Activated CD8-positive, alpha-beta memory T cell treated with anti-CD3 and anti-CD28 coated beads, Interleukin-2, amount 10 ng/mL, durations not matched to agents 7 days and 5 days (primary cell): ENCODE measurements around the gene SLC7A9. TPM values are rescaled to one million over a fixed set of nuclear protein-coding genes. Genes with fewer than 3 reads are reported as not detected.
"Not testable (repeated sequence)": the region's sequence is repeated elsewhere in the genome, so short reads cannot be mapped to it uniquely, and the experiment has no call there.

Source experiments
- ATAC-seq: fragments of 150-1000 bp; cut with Tn5 transposase; one replicate; pipeline ENCODE4 v1.10.0; 2021; ENCODE audit warnings: moderate library complexity
- CTCF ChIA-PET: fragments of 350-600 bp; sonication (Branson Sonifier 250); formaldehyde crosslinking; loops from one replicate; lab custom pipeline; 2021; ENCODE audit warnings: antibody characterized with exemption; lab: Charles Lee
- DNase-seq: peaks from one replicate; pipeline ENCODE4 v3.0.0-alpha.2; 2020
- H3K27ac Mint-ChIP-seq: one replicate; pipeline ENCODE4 v1.8.0; 2021; ENCODE audit warnings: mild to moderate bottlenecking, mixed read lengths
- H3K27me3 Mint-ChIP-seq: one replicate; pipeline ENCODE4 v1.8.0; 2021; ENCODE audit warnings: mixed read lengths
- H3K36me3 Mint-ChIP-seq: one replicate; pipeline ENCODE4 v1.8.0; 2021; ENCODE audit warnings: mild to moderate bottlenecking, mixed read lengths
- H3K4me1 Mint-ChIP-seq: one replicate; pipeline ENCODE4 v1.8.0; 2021; ENCODE audit warnings: mixed read lengths
- H3K4me3 Mint-ChIP-seq: one replicate; pipeline ENCODE4 v1.8.0; 2021; ENCODE audit warnings: mild to moderate bottlenecking, moderate library complexity, mixed read lengths
- H3K9me3 Mint-ChIP-seq: one replicate; pipeline ENCODE4 v1.8.0; 2022; ENCODE audit warnings: low read depth, mixed read lengths
- total RNA-seq, 2 experiments: library from RNA; stranded (reverse); gene quantifications; one replicate each; pipeline ENCODE4 v1.2.3, GENCODE V29; 2021

The SLC7A9 gene
- total RNA-seq, 2 experiments from 2014 or later, result 0.16 TPM; not detected in 1

DNA sequence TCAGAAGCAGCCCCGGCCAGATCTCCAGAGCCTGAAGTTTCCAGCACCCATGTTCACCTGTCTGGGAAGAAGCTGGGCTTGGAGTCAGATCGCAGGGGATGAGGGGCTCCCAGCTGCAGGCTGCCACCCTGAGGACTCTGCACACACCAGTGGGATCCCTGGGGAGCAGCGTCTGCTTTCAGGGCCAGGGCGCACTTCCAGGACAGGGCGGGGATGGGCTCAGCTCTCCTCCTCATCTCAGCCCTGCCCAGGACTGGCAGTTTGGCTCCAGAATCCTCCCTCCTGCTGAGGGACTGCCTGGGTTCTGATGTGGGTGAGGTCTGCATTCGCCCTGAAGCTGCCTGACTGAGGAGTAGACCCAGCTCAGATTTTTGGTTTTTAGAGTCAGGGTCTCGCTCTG, 3.5 kb downstream of the SLC7A9 start:
- DNase-seq (no peak), ATAC-seq (no peak)
- H3K27ac Mint-ChIP-seq, result no peak overlapping the region
- H3K4me3 Mint-ChIP-seq, result no peak overlapping the region
- H3K9me3 Mint-ChIP-seq, result no peaks in the 10 kb centered on the region
- H3K4me1 Mint-ChIP-seq, result no peaks in the 10 kb centered on the region
- no peaks in the 10 kb centered on the region for H3K27me3 Mint-ChIP-seq
- CTCF ChIA-PET, result no interaction called here
- H3K36me3 Mint-ChIP-seq, result no peaks in the 10 kb centered on the region

DNA sequence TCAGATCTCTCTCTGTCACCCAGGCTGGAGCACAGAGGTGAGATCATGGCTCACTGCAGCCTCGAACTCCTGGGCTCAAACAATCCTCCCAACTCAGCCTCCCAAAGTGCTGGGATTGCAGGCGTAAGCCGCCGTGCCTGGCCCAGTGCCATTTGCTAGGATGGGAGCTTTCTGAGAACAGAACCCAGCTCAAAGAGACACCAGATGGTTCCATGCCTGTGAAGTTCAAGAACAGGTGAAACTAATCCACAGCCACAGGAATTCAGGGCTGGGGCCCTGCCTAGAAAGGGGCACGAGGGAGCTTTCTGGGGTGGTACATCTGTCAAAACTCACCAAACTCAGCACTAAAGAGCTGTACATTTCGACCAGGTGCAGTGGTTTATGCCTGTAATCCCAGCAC, 4.2 kb downstream of the SLC7A9 start:
- ATAC-seq (no peak), DNase-seq (no peak)
- H3K27ac Mint-ChIP-seq, result no peak overlapping the region
- no peaks in the 10 kb centered on the region for H3K9me3 Mint-ChIP-seq
- CTCF ChIA-PET, result no interaction called here
- no peaks in the 10 kb centered on the region for H3K4me1 Mint-ChIP-seq
- H3K36me3 Mint-ChIP-seq, result no peaks in the 10 kb centered on the region
- H3K27me3 Mint-ChIP-seq, result no peaks in the 10 kb centered on the region
- no peak overlapping the region for H3K4me3 Mint-ChIP-seq

DNA sequence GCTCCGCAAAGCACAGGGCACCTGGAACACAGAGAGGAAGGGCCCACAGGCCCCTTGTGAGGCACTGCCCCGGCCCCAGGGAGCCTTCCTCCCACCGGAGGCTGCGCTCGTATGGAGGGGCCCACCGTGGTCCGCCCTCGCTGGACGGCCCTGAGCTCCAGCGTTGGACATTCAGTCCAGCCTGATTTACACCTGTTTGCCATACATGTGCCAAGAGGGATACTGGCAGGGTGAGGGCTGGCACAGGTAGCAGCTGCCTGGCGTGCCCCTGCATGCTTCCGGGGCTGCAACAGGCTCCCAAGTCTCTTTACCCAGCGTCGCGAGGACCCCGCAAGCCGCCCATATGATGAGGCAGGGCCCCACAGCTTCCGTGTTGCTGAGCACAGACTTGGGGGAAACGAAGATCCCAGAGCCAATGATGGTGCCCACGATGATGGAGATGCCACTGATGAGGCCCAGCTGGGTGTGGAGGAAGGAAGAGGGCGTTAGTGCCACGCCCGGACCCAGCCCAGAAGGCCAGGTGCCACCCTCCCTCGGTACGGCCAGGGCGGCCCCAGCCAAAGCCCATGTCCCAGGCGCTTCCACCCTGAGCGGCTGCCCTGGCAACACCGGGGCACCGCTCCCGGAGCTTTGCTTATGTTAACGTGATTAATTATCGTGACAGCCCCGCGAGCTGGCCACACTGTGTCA, 5.1 kb downstream of the SLC7A9 start:
- H3K27ac Mint-ChIP-seq, result no peak overlapping the region
- CTCF ChIA-PET, result no interaction called here
- H3K36me3 Mint-ChIP-seq, result no peaks in the 10 kb centered on the region
- no peaks in the 10 kb centered on the region for H3K9me3 Mint-ChIP-seq
- H3K4me3 Mint-ChIP-seq, result no peak overlapping the region
- DNase-seq (no peak), ATAC-seq (no peak)
- H3K4me1 Mint-ChIP-seq, result no peaks in the 10 kb centered on the region
- H3K27me3 Mint-ChIP-seq, result no peaks in the 10 kb centered on the region

DNA sequence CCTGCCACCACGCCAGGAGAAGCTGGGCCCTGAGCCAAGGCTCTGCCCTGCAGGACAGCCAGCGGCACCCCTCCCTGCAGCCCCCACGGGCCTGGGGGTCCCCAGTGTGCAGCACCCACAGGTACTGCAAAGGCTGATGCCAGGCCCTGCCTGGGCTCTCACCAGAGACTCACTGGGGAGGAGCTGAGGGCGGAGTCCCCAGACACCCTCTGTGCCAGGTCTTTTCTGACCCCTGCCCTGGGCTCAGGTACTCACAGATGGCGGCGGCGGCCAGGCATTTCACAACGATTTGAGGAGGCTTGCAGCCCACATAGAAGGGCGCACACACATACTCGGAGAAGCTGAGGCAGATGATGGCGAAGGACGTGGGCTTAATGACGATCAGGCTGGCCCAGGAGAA, 5.7 kb downstream of the SLC7A9 start:
- no peak for DNase-seq
- H3K4me3 Mint-ChIP-seq, result no peak overlapping the region
- H3K27ac Mint-ChIP-seq, result no peak overlapping the region
- ATAC-seq, result no peak
- H3K27me3 Mint-ChIP-seq, result no peaks in the 10 kb centered on the region
- H3K36me3 Mint-ChIP-seq, result no peaks in the 10 kb centered on the region
- CTCF ChIA-PET, result no interaction called here
- H3K9me3 Mint-ChIP-seq, result no peaks in the 10 kb centered on the region
- H3K4me1 Mint-ChIP-seq, result no peaks in the 10 kb centered on the region

DNA sequence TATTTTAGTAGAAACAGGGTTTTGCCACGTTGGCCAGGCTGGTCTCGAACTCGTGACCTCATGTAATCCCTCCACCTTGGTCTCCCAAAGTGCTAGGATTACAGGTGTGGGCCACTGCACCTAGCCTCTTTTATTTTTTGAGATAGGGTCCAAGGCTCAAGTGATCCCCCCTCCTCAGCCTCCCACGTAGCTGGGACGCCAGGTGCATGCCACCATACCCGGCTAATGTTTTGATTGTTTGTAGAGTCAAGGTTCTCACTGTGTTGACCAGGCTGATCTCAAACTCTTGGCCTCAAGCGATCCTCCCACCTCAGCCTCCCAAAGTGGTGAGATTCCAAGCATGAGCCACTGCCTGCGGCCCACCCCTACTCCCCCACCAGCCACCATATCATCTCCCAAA, 6.3 kb downstream of the SLC7A9 start:
- Mint-ChIP-seq H3K4me3 (no peak overlapping the region), H3K4me1 (no peaks in the 10 kb centered on the region), H3K27me3 (no peaks in the 10 kb centered on the region), H3K36me3 (no peaks in the 10 kb centered on the region), H3K9me3 (no peaks in the 10 kb centered on the region), H3K27ac (no peak overlapping the region)
- CTCF ChIA-PET, result no interaction called here
- DNase-seq, result no peak
- no peak for ATAC-seq

DNA sequence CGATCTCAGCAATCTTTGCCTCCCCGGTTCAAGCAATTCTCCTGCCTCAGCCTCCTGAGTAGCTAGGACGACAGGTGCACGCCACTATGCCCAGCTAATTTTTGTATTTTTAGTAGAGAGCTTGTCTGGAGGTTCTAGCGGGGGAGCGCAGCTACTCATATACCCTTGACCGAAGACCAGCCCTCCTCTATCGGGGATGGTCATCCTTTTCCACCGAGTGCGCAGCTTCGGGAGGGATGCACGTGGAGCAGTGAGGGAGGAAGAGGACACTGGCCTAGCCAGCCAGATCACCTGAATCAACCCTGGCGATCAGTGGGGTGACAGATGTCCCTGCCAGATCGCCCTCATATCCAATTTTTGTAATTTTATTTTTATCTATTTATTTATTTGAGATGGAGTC, 6.8 kb downstream of the SLC7A9 start:
- CTCF ChIA-PET, result no interaction called here
- H3K4me3 Mint-ChIP-seq, result no peak overlapping the region
- no peak for ATAC-seq
- H3K27me3 Mint-ChIP-seq, result no peaks in the 10 kb centered on the region
- no peaks in the 10 kb centered on the region for H3K9me3 Mint-ChIP-seq
- H3K36me3 Mint-ChIP-seq, result no peaks in the 10 kb centered on the region
- DNase-seq, result no peak
- H3K27ac Mint-ChIP-seq, result no peak overlapping the region
- H3K4me1 Mint-ChIP-seq, result no peaks in the 10 kb centered on the region

DNA sequence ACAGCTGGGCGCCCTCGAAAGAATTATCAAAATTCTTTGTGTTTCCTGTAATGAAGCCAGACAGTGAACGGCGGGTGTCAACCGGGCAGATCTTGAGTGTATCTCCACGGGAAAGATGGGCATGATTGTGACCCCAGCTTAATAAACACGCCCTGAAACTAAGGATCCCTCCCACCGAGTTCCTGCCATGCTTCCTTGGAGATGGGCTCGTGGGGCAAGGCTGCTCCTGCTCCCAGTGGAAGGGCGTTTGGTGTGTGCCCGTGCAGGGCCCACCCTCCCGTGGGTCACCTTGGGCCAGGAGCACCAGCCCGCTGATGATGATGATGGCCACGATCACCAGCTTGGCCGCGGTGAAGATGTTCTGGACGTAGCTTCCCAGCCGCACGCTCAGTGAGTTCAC, 7.4 kb downstream of the SLC7A9 start:
- ATAC-seq (no peak), DNase-seq (no peak)
- no peak overlapping the region for H3K4me3 Mint-ChIP-seq
- H3K9me3 Mint-ChIP-seq, result no peaks in the 10 kb centered on the region
- no peaks in the 10 kb centered on the region for H3K36me3 Mint-ChIP-seq
- H3K4me1 Mint-ChIP-seq, result no peaks in the 10 kb centered on the region
- H3K27me3 Mint-ChIP-seq, result no peaks in the 10 kb centered on the region
- CTCF ChIA-PET, result no interaction called here
- no peak overlapping the region for H3K27ac Mint-ChIP-seq

DNA sequence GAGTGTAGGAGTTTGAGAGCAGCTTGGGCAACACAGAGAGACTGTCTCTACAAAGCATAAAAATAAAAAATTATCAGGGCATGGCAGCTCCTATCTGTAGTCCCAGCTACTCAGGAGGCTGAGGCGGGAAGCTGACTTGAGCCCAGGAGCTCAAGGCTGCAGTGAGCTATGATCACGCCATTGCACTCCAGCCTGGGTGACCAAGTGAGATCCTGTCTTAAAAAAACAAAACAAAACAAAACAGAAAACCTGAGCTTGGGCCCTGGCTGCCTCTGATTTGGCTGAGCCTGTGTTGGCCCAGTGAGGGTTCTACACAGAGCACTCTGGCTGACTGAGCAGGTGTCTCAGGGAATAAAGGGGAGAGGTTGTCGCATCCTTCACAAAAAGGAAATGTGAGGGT, 8.0 kb downstream of the SLC7A9 start:
- CTCF ChIA-PET, result interaction anchor here (0.6 kb wide), 1 partner anchor 1050 kb away, joined by 3 read pairs; no protein-coding TSS in a partner anchor
- no peak for DNase-seq
- Mint-ChIP-seq H3K9me3 (no peaks in the 10 kb centered on the region), H3K27ac (no peak overlapping the region), H3K4me3 (no peak overlapping the region), H3K36me3 (no peaks in the 10 kb centered on the region), H3K4me1 (no peaks in the 10 kb centered on the region), H3K27me3 (no peaks in the 10 kb centered on the region)
- no peak for ATAC-seq

DNA sequence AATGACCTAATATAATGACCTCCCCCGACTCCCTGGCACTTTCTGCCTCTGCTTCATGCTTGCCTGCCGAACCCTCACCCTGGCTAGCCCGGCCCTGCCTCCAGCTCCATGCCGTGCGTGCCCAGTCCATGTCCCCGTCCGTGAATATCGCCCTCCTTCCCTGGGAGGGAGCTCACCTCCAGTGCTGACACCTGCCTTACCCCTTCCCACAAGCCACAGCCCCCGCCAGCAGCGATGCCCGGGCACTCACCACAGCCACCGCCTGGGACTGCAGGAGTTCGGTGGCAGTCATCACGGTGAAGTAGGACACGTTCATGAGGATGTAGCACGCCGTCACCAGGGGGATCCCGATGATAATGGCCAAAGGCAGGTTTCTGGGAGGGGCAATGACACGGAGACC, 10.0 kb downstream of the SLC7A9 start:
- Mint-ChIP-seq H3K27me3 (no peaks in the 10 kb centered on the region), H3K27ac (no peak overlapping the region), H3K4me3 (no peak overlapping the region), H3K4me1 (no peaks in the 10 kb centered on the region), H3K9me3 (no peaks in the 10 kb centered on the region), H3K36me3 (no peaks in the 10 kb centered on the region)
- no peak for ATAC-seq
- no peak for DNase-seq
- CTCF ChIA-PET, result no interaction called here

DNA sequence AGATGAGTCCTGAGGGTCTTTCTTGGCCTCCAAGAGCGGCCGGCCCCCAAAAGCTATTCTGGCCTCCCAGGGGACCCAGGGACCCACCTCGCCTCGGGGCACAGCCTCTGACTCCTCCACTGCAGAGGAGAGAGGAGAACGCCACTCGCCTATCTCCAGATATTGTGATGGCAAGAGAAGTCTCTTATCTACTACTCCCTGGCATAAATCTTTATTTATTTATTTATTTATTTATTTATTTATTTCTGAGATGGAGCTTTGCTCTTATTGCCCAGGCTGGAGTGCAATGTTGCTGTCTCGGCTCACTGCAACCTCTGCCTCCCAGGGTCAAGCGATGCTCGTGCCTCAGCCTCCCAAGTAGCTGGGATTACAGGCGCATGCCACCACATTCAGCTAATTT, 11.0 kb downstream of the SLC7A9 start:
- H3K27ac Mint-ChIP-seq, result no peak overlapping the region
- H3K27me3 Mint-ChIP-seq, result no peaks in the 10 kb centered on the region
- ATAC-seq, result no peak
- DNase-seq, result no peak
- H3K4me1 Mint-ChIP-seq, result no peaks in the 10 kb centered on the region
- H3K9me3 Mint-ChIP-seq, result no peaks in the 10 kb centered on the region
- no peaks in the 10 kb centered on the region for H3K36me3 Mint-ChIP-seq
- no peak overlapping the region for H3K4me3 Mint-ChIP-seq
- CTCF ChIA-PET, result no interaction called here

DNA sequence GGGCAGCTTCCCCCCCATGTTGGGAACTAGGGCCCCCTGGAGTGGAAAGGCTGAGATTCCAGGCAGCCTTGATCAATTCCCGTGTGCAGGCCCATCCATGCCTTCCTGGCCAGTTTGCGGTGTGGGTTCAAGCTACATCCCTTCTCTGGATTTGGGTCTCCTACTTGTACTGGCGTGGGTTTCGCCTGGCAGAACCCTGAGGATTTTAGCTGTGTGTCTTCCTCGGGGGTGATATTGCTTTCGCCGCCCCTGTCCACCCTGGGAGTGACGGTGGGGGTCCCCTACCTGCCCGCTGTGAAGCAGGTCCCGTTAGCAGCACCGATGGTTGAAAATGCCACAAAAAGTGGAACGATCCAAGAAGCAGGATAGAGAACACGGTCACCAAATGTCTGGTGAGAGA, 11.4 kb downstream of the SLC7A9 start:
- CTCF ChIA-PET, result no interaction called here
- H3K27me3 Mint-ChIP-seq, result no peaks in the 10 kb centered on the region
- no peak for DNase-seq
- no peaks in the 10 kb centered on the region for H3K9me3 Mint-ChIP-seq
- no peak overlapping the region for H3K4me3 Mint-ChIP-seq
- H3K27ac Mint-ChIP-seq, result no peak overlapping the region
- no peak for ATAC-seq
- H3K4me1 Mint-ChIP-seq, result no peaks in the 10 kb centered on the region
- H3K36me3 Mint-ChIP-seq, result no peaks in the 10 kb centered on the region

DNA sequence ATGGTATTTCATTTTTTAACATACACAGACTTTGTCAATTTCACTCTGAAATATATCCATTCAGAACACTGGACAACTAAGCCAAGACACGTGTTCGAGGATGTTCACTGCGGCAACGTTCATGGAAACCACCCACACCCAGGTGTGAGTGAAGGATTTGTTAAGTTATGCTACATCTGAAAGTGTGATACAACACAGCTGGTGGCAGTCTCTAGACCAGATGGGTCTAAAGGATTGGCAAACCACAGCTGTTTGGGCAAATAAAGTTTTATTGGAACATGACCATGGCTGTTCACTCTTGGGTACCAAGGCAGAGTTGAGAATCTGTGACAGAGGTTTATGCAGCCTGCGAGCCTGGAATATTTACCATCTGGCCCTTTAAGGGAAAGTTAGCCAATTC, 12.0 kb downstream of the SLC7A9 start:
- DNase-seq, result no peak
- Mint-ChIP-seq H3K27ac (no peak overlapping the region), H3K4me3 (no peak overlapping the region), H3K4me1 (no peaks in the 10 kb centered on the region), H3K27me3 (no peaks in the 10 kb centered on the region), H3K9me3 (no peaks in the 10 kb centered on the region), H3K36me3 (no peaks in the 10 kb centered on the region)
- ATAC-seq, result no peak
- CTCF ChIA-PET, result no interaction called here

DNA sequence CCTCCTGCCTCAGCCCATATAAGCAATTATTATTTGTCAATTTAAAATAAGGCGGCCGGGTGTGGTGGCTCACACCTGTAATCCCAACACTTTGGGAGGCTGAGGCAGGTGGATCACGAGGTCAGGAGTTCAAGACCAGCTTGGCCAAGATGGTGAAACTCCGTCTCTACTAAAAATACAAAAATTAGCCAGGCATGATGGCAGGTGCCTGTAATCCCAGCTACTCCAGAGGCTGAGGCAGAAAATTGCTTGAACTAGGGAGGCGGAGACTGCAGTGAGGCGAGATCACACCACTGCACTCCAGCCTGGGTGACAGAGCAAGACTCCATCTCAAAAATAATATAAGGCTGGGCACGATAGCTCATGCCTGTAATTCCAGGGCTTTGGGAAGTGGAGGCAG, 12.7 kb downstream of the SLC7A9 start:
- H3K36me3 Mint-ChIP-seq, H3K4me1 Mint-ChIP-seq, CTCF ChIA-PET, H3K27me3 Mint-ChIP-seq, H3K27ac Mint-ChIP-seq, H3K4me3 Mint-ChIP-seq, ATAC-seq, DNase-seq, H3K9me3 Mint-ChIP-seq: not testable (repeated sequence)

DNA sequence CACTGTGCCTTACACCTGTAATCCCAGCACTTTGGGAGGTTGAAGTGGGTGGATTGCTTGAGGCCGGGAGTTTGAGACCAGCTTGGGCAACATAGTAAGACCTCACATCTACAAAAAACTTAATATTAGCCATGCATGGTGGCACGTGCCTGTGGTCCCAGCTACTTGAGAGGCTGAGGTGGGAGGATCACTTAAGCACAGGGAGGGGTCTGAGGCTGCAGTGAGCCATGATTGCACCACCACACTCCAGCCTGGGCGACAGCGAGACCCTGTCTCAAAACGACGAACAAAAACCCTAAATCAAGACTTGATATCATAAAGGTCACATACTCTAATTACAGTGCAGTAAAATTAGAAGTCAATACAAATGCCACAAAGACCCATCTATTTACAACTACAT, 17.4 kb downstream of the SLC7A9 start:
- ATAC-seq, result no peak
- no peak overlapping the region for H3K27ac Mint-ChIP-seq
- peaks cover under 1% of the 10 kb centered on the region for H3K9me3 Mint-ChIP-seq
- no peak overlapping the region for H3K4me3 Mint-ChIP-seq
- H3K36me3 Mint-ChIP-seq, result no peaks in the 10 kb centered on the region
- no peaks in the 10 kb centered on the region for H3K27me3 Mint-ChIP-seq
- CTCF ChIA-PET, result no interaction called here
- H3K4me1 Mint-ChIP-seq, result no peaks in the 10 kb centered on the region
- no peak for DNase-seq

DNA sequence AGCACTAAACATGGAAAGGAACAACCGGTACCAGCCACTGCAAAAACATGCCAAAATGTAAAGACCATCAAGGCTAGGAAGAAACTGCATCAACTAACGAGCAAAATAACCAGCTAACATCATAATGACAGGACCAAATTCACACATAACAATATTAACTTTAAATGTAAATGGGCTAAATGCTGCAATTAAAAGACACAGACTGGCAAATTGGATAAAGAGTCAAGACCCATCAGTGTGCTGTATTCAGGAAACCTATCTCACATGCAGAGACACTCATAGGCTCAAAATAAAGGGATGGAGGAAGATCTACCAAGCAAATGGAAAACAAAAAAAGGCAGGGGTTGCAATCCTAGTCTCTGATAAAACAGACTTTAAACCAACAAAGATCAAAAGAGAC, 21.5 kb downstream of the SLC7A9 start:
- CTCF ChIA-PET, H3K9me3 Mint-ChIP-seq, H3K27ac Mint-ChIP-seq, H3K36me3 Mint-ChIP-seq, H3K27me3 Mint-ChIP-seq, ATAC-seq, H3K4me1 Mint-ChIP-seq, H3K4me3 Mint-ChIP-seq, DNase-seq: not testable (repeated sequence)
